Measurements from ENCODE around the gene PCDHGA2. TPM values are rescaled to one million over a fixed set of nuclear protein-coding genes. Genes with fewer than 3 reads are reported as not detected.
"Not testable (repeated sequence)": the region's sequence is repeated elsewhere in the genome, so short reads cannot be mapped to it uniquely, and the experiment has no call there.

The PCDHGA2 gene
- total and polyA plus RNA-seq, 12 donors = 1.6 to 15.3 (median 10.3) TPM

- no peak overlapping the region for H3K27ac ChIP-seq
- peaks cover 0 to 27% (median 0%) of the 10 kb centered on the region in 9 donors for H3K36me3 ChIP-seq
- DNase-seq (no peak), ATAC-seq (peak in 1 of 8 donors; percentile 17)
- peaks cover 0 to 6% (median 0%) of the 10 kb centered on the region in 9 donors for H3K4me1 ChIP-seq
- peaks cover 0 to 97% (median 53%) of the 10 kb centered on the region in 11 donors for H3K9me3 ChIP-seq
- intact Hi-C loops (cut with DNase I) = no loop called here
- no peak overlapping the region for H3K4me3 ChIP-seq
- H3K27me3 ChIP-seq = peaks cover 0 to 54% (median 0%) of the 10 kb centered on the region in 7 donors
- WGBS, 2 donors = 49 to 58% methylated on average over 43 of the region's 43 CpGs
- no peak for TF ChIP-seq CTCF (IDR thresholded peaks at IDR 0.05)
These were observed 46.1 kb downstream of the PCDHGA2 start for GRCh38 chr5:141384471-141385267.

GRCh38 chr5:141387557-141388311 lies 49.2 kb downstream of the PCDHGA2 start, which contains the start of gene PCDHGB4:
PCDHGB4 (plus strand) TSS chr5:141387698; CDS start chr5:141387885, 187 bp downstream.
- peak; percentile 79 to 92 (median 85) for ATAC-seq
- Histone ChIP-seq H3K9me3 (peaks cover 0 to 97% (median 57%) of the 10 kb centered on the region in 11 donors), H3K4me3 (peak within 1 kb of the TSS in 7 of 10 donors; percentile 4 to 42 (median 34)), H3K4me1 (peaks cover 0 to 14% (median 0%) of the 10 kb centered on the region in 9 donors), H3K36me3 (peaks cover 0 to 28% (median 0%) of the 10 kb centered on the region in 9 donors), H3K27me3 (peaks cover 0 to 50% (median 0%) of the 10 kb centered on the region in 7 donors)
- H3K27ac ChIP-seq; DNase-seq; intact Hi-C loops (cut with DNase I): not testable (repeated sequence)
- peak; percentile 14 to 64 (median 53) for TF ChIP-seq CTCF (IDR thresholded peaks at IDR 0.05)
- WGBS, 2 donors = 16 to 18% methylated on average over 19 to 20 of the region's 40 CpGs

- peaks cover 0 to 50% (median 0%) of the 10 kb centered on the region in 7 donors for H3K27me3 ChIP-seq
- DNase-seq (no peak), ATAC-seq (no peak)
- no peak overlapping the region for H3K27ac ChIP-seq
- H3K4me1 ChIP-seq = peaks cover 0 to 14% (median 0%) of the 10 kb centered on the region in 9 donors
- TF ChIP-seq CTCF (IDR thresholded peaks at IDR 0.05) = no peak
- peaks cover 0 to 97% (median 62%) of the 10 kb centered on the region in 11 donors for H3K9me3 ChIP-seq
- WGBS, 2 donors = 56 to 58% methylated on average over 10 of the region's 10 CpGs
- intact Hi-C loops (cut with DNase I) = no loop called here
- H3K4me3 ChIP-seq = no peak overlapping the region
- peaks cover 0 to 28% (median 3%) of the 10 kb centered on the region in 9 donors for H3K36me3 ChIP-seq
These were observed 50.1 kb downstream of the PCDHGA2 start for GRCh38 chr5:141388661-141389060.

Data from heart right ventricle (tissue), 16 donors.